Esophagus muscularis mucosa (tissue), 4 donors: Measurements from ENCODE around the gene MAN1C1. TPM values are rescaled to one million over a fixed set of nuclear protein-coding genes. Genes with fewer than 3 reads are reported as not detected.

Source experiments
- DNase-seq: peaks from one replicate; pipeline ENCODE4 v3.0.0-alpha.2; 2017; ENCODE audit errors: extremely low spot score
- H3K27ac ChIP-seq, 4 donors: fragments of 200-600 bp; sonication (generic); replicated peaks in 1 of 4; 1 replicate in 3 of 4; 2 replicates in 1 of 4; pipeline ENCODE4 v1.5.1; 2016 to 2019; ENCODE audit warnings: mild to moderate bottlenecking in 1 of 4
- H3K27me3 ChIP-seq, 4 donors: fragments of 200-600 bp; sonication (generic); one replicate each; pipeline versions ENCODE4 v1.5.1 to v1.6.0; 2016 to 2019
- H3K36me3 ChIP-seq, 4 donors: fragments of 200-600 bp; sonication (generic); one replicate each; pipeline ENCODE4 v1.5.1; 2016 to 2019
- H3K4me1 ChIP-seq, 4 donors: fragments of 200-600 bp; sonication (generic); one replicate each; pipeline ENCODE4 v1.5.1; 2016 to 2019
- H3K4me3 ChIP-seq, 4 donors: fragments of 200-600 bp; sonication (generic); 1 replicate in 2 of 4; 2 replicates in 2 of 4; pipeline ENCODE4 v1.5.1; 2016 to 2019; ENCODE audit warnings: mild to moderate bottlenecking in 4 of 4, moderate library complexity in 1 of 4
- H3K9me3 ChIP-seq, 4 donors: fragments of 200-600 bp; sonication (generic); 1 replicate in 3 of 4; 2 replicates in 1 of 4; pipeline ENCODE4 v1.5.1; 2016 to 2019
- EP300 ChIP-seq: sonication (generic); formaldehyde crosslinking; IDR thresholded peaks from one replicate; pipeline ENCODE4 v1.6.1; 2017; ENCODE audit warnings: antibody characterized with exemption
- POLR2A ChIP-seq: fragments of 450-650 bp; IDR thresholded peaks from one replicate; pipeline ENCODE4 v1.6.1; 2017; ENCODE audit warnings: antibody characterized with exemption, moderate library complexity, mild to moderate bottlenecking, low read depth
- POLR2AphosphoS5 ChIP-seq, 2 donors: sonication (generic); formaldehyde crosslinking; IDR thresholded peaks; one replicate each; pipeline ENCODE4 v1.6.1; 2017; ENCODE audit warnings: antibody characterized with exemption in 2 of 2
- WGBS: methylation state at CpG from one replicate; pipeline ENCODE4 v1.1.5; 2018; 5-methylcytosine and 5-hydroxymethylcytosine counted together
- intact Hi-C: fragments of 100-400 bp; cut with DNase I; formaldehyde crosslinking; loops from one replicate; pipeline ENCODE4 v1.15.1; 2023
- total RNA-seq, 4 donors: library from RNA; depleted of rRNA; stranded (reverse); fragments of >200 nt; gene quantifications; one replicate each; pipeline versions ENCODE4 v1.1.0 to v1.2.1, GENCODE V29; 2016
- TF ChIP-seq, protein P1 (sequence below), 3 experiments: fragments of 200-600 bp in 2 of 3; fragments of 450-650 bp in 1 of 3; sonication (generic) in 2 of 3; IDR thresholded peaks; one replicate each; pipeline ENCODE4 v1.5.1; 2017 to 2019; ENCODE audit warnings: antibody characterized with exemption in 3 of 3, mild to moderate bottlenecking in 2 of 3, moderate library complexity in 1 of 3

Gene MAN1C1
- total RNA-seq, 4 donors from 2014 or later, result 20.2 to 22.8 (median 20.7) TPM

DNA sequence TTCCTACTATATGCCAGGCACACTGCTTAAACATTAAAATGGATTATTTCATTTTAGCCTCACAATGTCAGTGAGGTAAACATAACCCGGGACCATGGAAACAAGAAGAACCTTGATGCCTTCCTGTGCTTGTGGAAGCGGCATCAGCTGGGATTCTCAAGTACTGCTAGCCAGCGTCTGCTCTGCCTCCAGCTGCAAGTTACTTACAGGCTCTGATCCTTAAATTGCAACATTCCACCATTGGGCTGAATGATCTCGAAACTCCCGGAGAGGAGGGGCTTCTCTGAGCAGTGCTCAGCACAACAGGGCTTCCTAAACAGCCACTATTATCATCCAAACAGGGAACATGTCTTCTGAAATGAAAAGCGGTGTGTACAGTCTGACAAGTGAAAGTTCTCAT lies 6.7 kb upstream of the MAN1C1 start:
- Histone ChIP-seq H3K4me1 (peaks cover 0 to 33% (median 30%) of the 10 kb centered on the region in 4 donors), H3K4me3 (no peak overlapping the region), H3K36me3 (no peaks in the 10 kb centered on the region), H3K27me3 (no peaks in the 10 kb centered on the region), H3K27ac (peak overlapping the region in 1 of 4 donors; percentile 33), H3K9me3 (no peaks in the 10 kb centered on the region)
- peak; percentile 90 for DNase-seq
- TF ChIP-seq POLR2A (no peak), POLR2AphosphoS5 (IDR thresholded peaks at IDR 0.05) (no peak), EP300 (no peak)
- TF ChIP-seq, protein P1, sequence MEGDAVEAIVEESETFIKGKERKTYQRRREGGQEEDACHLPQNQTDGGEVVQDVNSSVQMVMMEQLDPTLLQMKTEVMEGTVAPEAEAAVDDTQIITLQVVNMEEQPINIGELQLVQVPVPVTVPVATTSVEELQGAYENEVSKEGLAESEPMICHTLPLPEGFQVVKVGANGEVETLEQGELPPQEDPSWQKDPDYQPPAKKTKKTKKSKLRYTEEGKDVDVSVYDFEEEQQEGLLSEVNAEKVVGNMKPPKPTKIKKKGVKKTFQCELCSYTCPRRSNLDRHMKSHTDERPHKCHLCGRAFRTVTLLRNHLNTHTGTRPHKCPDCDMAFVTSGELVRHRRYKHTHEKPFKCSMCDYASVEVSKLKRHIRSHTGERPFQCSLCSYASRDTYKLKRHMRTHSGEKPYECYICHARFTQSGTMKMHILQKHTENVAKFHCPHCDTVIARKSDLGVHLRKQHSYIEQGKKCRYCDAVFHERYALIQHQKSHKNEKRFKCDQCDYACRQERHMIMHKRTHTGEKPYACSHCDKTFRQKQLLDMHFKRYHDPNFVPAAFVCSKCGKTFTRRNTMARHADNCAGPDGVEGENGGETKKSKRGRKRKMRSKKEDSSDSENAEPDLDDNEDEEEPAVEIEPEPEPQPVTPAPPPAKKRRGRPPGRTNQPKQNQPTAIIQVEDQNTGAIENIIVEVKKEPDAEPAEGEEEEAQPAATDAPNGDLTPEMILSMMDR (IDR thresholded peaks at IDR 0.05), result no peak
- intact Hi-C loops, result loop anchor here (5.0 kb wide), 1 partner anchor 202 kb away; no protein-coding TSS in a partner anchor
- 40% methylated on average over 6 of the region's 6 CpGs for WGBS

DNA sequence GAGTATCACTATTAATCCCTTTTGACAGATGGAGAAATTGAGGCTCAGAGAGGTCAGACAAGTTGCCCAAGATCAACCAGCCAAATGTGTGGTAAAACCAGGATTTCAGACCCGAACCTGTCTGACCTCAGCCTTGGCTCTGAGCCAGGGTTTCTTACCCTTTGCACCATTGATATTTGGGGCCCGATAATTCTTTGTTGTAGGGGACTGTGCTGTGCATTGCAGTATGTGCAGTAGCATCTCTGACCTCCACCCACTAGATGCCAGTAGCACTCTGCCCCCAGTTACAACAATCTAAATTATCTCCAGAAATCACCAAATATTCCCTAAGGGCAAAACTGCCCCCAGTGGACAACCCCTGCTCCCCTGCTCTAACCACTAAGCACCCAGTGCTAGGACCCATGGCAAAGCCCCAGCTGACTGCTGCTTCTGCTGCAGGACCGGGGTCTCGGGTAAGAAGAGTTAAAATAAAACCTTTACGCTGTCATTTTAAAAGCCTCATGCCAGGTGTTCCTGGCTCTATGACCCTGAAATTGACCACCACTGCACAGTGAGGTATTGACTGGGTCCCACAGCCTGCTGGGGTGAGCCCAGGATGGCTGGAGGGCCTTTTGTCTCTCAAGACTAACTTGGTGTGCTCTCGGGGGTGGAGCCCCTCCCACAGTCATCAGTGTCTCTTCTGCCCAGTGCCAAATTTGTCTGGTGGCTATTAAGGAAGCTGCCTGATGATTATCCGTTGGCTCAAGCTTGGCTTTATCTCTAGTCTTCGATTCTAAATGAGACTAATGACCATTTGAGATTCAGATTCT lies 5.6 kb upstream of the MAN1C1 start:
- Histone ChIP-seq H3K27ac (no peak overlapping the region), H3K4me1 (peaks cover 5 to 43% (median 40%) of the 10 kb centered on the region in 4 donors), H3K36me3 (no peaks in the 10 kb centered on the region), H3K9me3 (no peaks in the 10 kb centered on the region), H3K27me3 (no peaks in the 10 kb centered on the region), H3K4me3 (no peak overlapping the region)
- intact Hi-C loops, result no loop called here
- WGBS, result 58% methylated on average over 8 of the region's 8 CpGs
- no peak for TF ChIP-seq POLR2A
- no peak for TF ChIP-seq EP300
- TF ChIP-seq, protein P1 (IDR thresholded peaks at IDR 0.05), result peak in 2 of 3 experiments; percentile 16 to 27
- peak; percentile 60 for DNase-seq

DNA sequence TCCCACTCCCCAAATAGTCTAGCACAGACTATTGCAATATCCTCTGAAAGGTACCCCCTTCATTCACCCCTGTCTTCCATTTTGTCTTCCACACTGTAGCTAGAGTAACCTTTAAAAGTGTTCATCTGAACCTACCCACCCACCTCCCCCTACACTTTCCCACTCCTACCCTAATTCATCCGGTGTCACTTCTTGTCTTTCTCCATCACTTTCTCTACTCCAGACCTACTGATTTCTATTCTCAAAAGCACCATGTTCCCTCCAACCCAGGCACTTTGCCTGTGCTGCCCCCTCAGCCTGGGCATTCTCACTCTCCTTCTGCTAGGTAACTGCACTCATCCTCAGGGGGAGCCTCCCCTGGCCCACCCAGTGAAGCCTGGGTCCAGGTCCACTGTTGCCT lies 4.7 kb upstream of the MAN1C1 start:
- TF ChIP-seq EP300 (no peak), POLR2AphosphoS5 (IDR thresholded peaks at IDR 0.05) (no peak), POLR2A (no peak)
- TF ChIP-seq, protein P1 (IDR thresholded peaks at IDR 0.05), result no peak
- WGBS, result 85% methylated on average over 1 of the region's 1 CpG
- intact Hi-C loops, result no loop called here

DNA sequence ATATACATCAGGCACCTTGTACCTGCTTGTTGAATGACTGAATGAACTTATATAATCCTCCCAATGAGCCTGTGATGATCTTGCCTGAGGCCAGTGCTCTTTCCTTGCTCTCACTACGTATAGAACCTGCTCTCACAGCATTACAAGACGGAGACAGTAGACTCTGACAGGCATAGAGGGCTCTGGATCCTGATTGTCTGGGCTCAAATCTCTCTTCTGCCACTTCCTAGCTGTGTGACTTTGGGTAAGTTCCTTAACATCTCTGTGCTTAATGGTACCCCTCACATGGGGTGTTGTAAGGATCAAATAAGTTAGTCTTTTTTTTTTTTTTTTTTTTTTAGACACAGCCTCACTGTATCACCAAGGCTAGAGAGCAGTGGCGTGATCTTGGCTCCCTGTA lies 4.2 kb upstream of the MAN1C1 start:
- no peaks in the 10 kb centered on the region for H3K27me3 ChIP-seq
- DNase-seq, result peak; percentile 26
- H3K9me3 ChIP-seq, result no peaks in the 10 kb centered on the region
- H3K36me3 ChIP-seq, result no peaks in the 10 kb centered on the region
- no peak overlapping the region for H3K4me3 ChIP-seq
- peaks cover 6 to 46% (median 42%) of the 10 kb centered on the region in 4 donors for H3K4me1 ChIP-seq
- TF ChIP-seq, protein P1 (IDR thresholded peaks at IDR 0.05), result no peak
- TF ChIP-seq POLR2AphosphoS5 (IDR thresholded peaks at IDR 0.05), result no peak
- TF ChIP-seq EP300, result no peak
- TF ChIP-seq POLR2A, result no peak
- intact Hi-C loops, result no loop called here
- WGBS, result 78% methylated on average over 3 of the region's 3 CpGs
- no peak overlapping the region for H3K27ac ChIP-seq

More for the DNA sequence above, 4.7 kb upstream of the MAN1C1 start:
- H3K27me3 ChIP-seq, result no peaks in the 10 kb centered on the region
- no peaks in the 10 kb centered on the region for H3K9me3 ChIP-seq
- no peaks in the 10 kb centered on the region for H3K36me3 ChIP-seq
- H3K4me3 ChIP-seq, result no peak overlapping the region
- no peak overlapping the region for H3K27ac ChIP-seq
- peaks cover 6 to 46% (median 42%) of the 10 kb centered on the region in 4 donors for H3K4me1 ChIP-seq
- peak; percentile 39 for DNase-seq
